HUES48 (cell line): Measurements from ENCODE around the gene DLD.

Experiments used
- H3K27ac ChIP-seq: one replicate; pipeline ENCODE4 v1.7.0; 2013; ENCODE audit warnings: low read depth, low read length, inconsistent platforms
- H3K27me3 ChIP-seq: 2 replicates; pipeline ENCODE4 v1.6.1; 2013; ENCODE audit warnings: mild to moderate bottlenecking, low read length; ENCODE audit not compliant: control insufficient read depth, insufficient read depth
- H3K36me3 ChIP-seq: 2 replicates; pipeline ENCODE4 v1.6.1; 2013; ENCODE audit warnings: low read length; ENCODE audit not compliant: control insufficient read depth, insufficient read depth
- H3K4me1 ChIP-seq: 2 replicates; pipeline ENCODE4 v1.6.1; 2013; ENCODE audit warnings: mild to moderate bottlenecking, low read length; ENCODE audit not compliant: control insufficient read depth, insufficient read depth
- H3K4me3 ChIP-seq: 2 replicates; pipeline ENCODE4 v1.5.1; 2013; ENCODE audit warnings: mild to moderate bottlenecking, low read depth, low read length
- H3K9ac ChIP-seq: 2 replicates; pipeline ENCODE4 v1.6.1; 2013; ENCODE audit warnings: mild to moderate bottlenecking, low read depth, low read length, moderate library complexity
- H3K9me3 ChIP-seq: 2 replicates; pipeline ENCODE4 v1.6.1; 2013; ENCODE audit warnings: low read length; ENCODE audit not compliant: control insufficient read depth, insufficient read depth

Gene DLD

DNA sequence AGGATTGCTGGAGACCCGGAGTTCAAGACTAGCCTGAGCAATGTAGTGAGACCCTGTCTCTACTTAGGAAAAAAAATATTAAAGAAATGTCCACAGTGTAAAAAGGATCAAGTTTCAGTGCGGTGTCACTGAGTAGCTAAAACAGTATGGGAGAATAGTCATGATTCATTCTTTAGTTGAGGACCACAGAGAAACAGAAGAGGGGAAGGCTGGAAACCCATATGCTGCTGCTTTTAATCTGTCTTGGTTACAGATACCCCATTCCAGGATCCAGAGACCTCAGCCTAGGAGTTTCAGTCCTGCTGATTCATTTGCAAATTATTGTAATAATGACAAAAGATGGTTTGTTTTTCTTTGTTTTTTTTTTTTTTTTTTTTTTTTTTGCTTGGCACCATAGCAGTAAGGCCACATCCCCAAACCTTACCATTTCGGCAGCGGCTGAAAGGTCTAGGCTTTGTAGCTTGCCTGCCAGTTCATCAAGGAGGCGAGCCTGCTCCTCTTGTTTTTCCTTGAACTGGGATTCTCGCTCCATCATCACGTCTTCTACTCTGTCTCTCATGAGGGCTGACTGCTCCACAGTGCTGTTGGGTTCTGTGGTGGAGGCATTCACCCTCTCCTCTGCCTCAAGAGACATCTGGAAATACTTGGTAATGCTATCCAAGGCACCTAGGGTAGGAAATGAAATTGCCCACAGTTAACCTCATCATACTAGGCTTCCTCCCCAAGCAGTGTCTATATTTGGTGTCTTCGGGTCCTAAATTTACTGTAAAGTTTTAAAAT, 44.2 kb downstream of the DLD start:
- Histone ChIP-seq H3K36me3 (peaks cover 36% of the 10 kb centered on the region), H3K9ac (no peak overlapping the region), H3K27ac (peak overlapping the region; percentile 98), H3K4me1 (peaks cover 58% of the 10 kb centered on the region), H3K4me3 (no peak overlapping the region), H3K27me3 (no peaks in the 10 kb centered on the region), H3K9me3 (no peaks in the 10 kb centered on the region)

DNA sequence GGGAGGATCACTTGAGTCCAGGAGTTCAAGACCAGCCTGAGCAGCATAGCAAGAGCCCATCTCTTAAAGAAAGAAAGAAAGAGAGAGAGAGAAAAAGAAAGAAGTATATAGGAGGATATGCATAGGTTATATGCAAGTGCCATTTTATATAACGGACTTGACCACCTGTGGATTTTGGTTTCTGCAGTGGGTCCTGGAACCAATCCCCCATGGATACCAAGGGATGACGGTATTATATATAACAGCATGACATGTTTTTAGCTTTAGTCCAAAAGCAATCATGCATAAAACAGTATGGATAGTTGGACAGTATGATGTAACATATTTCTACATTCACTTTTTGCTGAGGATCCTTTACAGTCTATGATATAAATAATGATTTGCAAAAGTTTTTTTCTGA, 45.3 kb downstream of the DLD start:
- Histone ChIP-seq H3K27me3 (no peaks in the 10 kb centered on the region), H3K27ac (no peak overlapping the region), H3K9me3 (no peaks in the 10 kb centered on the region), H3K9ac (no peak overlapping the region), H3K36me3 (peaks cover 35% of the 10 kb centered on the region), H3K4me1 (peaks cover 50% of the 10 kb centered on the region), H3K4me3 (no peak overlapping the region)

DNA sequence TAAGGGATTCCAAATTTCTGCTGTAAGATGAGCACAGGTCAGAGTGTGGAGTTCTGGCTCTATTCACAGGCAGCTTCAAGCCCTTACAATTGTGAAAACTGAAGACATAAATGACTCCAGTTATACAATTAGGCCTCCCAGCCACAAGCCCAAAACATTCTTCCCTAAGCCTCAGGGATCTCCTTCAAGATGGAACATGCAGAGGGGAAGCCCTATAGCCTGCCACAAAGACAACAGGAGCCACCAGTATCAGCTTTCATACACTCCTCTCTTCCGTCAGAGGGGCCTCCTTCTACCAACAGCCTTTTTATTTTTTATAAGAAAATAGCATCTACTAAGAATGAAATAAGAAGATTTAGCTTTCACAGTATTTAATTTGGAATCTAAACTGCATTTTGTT, 46.5 kb downstream of the DLD start:
- no peaks in the 10 kb centered on the region for H3K27me3 ChIP-seq
- no peak overlapping the region for H3K9ac ChIP-seq
- H3K4me3 ChIP-seq, result no peak overlapping the region
- no peaks in the 10 kb centered on the region for H3K9me3 ChIP-seq
- H3K27ac ChIP-seq, result no peak overlapping the region
- H3K4me1 ChIP-seq, result peaks cover 37% of the 10 kb centered on the region
- H3K36me3 ChIP-seq, result peaks cover 33% of the 10 kb centered on the region

DNA sequence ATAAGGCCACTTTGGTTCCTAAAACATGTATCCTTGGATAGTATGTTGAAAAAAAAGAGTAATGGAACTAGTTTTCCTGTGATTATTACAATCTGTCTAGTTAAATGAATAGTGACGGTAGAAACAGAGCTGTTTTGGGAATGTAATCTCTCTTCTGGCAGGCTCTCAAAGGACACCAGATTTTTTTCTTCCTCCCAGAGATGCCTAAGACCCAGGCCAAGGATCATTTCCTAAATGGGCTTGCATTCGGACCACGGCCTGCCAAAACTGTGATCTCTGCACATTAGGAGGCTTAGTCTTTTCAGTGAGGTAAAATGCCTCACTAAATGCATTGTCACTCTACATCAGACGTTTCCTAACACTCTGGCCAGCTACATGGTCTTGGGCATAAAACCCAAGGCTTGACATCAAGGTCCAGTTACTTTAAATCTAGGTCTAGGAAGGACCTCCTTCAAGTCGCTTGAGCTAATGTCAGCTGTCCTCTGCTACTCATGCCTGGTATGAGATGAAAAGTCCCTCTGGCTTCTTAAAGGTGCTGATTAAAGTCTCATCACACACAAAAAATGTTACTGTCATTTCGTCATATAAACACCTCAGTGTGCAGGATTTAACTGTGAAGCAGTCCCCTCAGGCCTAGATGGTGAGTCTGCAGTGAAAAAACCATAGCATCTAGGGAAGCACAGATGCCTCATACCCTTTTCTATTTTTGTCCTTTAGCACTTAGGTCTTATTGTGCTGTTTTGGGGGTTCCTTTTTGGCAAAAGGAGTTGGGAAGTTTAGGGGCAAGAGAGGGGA, 47.7 kb downstream of the DLD start:
- H3K9me3 ChIP-seq, result no peaks in the 10 kb centered on the region
- no peak overlapping the region for H3K9ac ChIP-seq
- H3K36me3 ChIP-seq, result peaks cover 44% of the 10 kb centered on the region
- H3K4me1 ChIP-seq, result peaks cover 28% of the 10 kb centered on the region
- H3K27me3 ChIP-seq, result no peaks in the 10 kb centered on the region
- H3K27ac ChIP-seq, result no peak overlapping the region
- H3K4me3 ChIP-seq, result no peak overlapping the region

DNA sequence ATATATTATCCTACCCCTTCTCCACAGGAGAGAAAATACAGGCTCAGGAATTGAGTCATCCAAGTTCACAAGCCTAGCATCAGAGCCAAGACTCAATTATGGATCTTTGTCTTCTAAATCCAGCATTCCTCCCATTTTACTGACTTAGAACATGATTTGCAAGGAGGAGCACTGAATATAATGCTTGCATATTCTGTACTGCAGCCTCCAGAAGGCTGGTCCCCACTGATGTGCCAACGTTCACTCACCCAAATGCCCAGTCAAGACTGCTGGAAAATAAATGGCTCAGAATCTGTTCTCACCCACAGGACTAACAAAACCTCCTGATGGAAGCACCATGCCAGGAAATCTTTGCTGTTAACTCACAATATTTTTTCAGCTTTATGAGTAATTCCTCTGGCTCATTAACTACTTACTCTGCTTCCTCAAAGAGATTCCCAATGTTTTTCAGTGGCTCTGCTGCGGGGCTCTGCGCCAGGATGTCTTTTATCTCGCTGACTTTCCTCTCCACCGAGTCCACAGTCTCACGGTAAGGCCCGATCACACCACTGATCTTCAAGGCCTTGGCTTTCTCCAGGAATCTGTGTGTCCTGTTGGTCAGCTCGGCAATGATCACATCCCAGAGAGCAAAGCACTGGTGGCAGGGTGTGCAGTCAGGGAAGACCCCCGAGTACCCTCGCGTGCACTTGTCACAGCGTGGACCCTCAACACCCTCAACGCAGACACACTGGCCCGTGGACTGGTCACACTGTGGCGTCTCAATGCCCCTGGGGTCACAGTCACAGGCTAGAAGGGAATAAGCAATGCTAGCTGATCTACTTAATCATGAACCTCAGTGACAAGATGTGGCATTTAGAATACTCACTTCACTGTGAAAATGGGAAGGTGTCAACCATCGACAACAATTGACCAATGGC, 48.8 kb downstream of the DLD start:
- no peak overlapping the region for H3K27ac ChIP-seq
- H3K9ac ChIP-seq, result no peak overlapping the region
- H3K9me3 ChIP-seq, result no peaks in the 10 kb centered on the region
- H3K4me1 ChIP-seq, result peaks cover 18% of the 10 kb centered on the region
- no peak overlapping the region for H3K4me3 ChIP-seq
- no peaks in the 10 kb centered on the region for H3K27me3 ChIP-seq
- H3K36me3 ChIP-seq, result peaks cover 56% of the 10 kb centered on the region

DNA sequence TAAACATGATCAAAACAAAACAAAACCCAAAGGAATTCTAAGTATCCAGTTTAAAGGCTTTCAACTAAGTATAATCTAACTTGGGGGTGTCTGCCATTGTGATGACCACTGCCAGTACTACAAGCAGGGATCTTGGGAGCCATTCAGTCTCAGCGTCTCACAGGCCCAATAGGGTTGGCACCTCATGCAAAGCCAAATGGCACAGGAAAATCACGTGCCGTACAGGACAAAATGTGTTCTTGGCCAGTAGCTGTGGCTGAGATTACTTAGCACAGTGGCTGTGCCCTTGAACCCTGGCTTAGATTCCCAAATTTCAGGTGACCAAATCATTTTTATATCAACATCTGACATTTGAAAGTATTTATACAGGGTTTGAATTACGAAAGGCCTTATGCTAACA, 50.0 kb downstream of the DLD start:
- no peak overlapping the region for H3K27ac ChIP-seq
- H3K36me3 ChIP-seq, result peaks cover 67% of the 10 kb centered on the region
- peaks cover 10% of the 10 kb centered on the region for H3K4me1 ChIP-seq

DNA sequence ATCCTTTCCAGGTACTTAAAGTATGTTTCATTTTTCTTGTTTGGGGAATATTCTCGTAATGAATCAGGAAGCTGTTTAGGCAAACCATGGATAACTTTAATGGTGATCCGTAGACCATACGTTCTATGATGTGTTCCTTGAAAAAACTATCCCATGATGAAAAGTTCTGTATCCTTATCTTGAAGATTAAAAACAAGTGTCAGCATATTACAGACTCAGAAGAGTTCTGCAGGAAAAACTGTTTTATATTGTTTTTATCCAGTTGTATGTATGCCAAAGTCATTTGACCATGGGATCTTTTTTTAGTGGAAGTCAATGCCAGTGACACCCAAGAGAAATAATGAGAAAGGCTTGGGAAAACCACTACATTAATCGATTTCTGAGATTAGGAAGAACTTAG, 52.0 kb downstream of the DLD start:
- no peaks in the 10 kb centered on the region; the same call in 1 of the 2 replicates for H3K4me1 ChIP-seq
- no peaks in the 10 kb centered on the region for H3K27me3 ChIP-seq
- H3K9me3 ChIP-seq, result no peaks in the 10 kb centered on the region
- no peak overlapping the region for H3K9ac ChIP-seq
- H3K27ac ChIP-seq, result no peak overlapping the region
- H3K4me3 ChIP-seq, result no peak overlapping the region
- peaks cover 74% of the 10 kb centered on the region for H3K36me3 ChIP-seq

More for the DNA sequence above, 50.0 kb downstream of the DLD start:
- Histone ChIP-seq H3K9ac (no peak overlapping the region), H3K9me3 (no peaks in the 10 kb centered on the region), H3K4me3 (no peak overlapping the region), H3K27me3 (no peaks in the 10 kb centered on the region)

DNA sequence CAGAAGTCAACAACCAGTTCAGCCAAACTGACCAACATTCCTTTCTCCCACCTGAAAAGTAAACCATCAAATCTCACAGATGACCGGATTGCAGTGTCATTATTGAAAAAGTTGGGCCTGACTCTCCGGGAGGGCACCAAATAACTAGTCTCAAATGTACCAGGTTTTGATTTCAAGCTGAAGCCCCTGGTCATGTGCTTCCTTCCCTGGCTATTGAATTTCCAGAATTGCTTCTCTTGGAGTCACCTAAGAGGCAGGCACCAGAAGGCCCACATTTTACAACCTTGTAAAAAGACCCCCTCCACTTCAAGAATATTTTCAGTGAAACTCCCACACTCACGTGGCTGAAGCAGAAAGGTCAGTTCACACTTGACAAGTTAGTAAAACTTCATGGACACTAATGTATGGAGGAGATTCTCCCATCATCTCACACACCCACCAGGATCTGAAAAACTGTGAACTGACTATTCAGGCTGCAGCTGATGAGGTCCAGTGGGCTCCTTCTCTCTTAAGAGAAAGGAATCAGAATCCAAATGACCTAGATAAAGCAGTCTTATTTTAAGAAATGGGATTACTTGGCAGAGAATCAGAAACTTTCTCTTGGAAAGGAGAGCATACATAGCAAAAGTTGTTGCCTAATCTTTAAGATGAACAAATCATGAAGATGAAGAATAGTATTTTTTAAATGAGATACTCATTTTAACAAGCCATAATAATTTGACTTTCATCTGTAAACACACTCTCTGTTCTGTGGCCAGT, 53.6 kb downstream of the DLD start:
- Histone ChIP-seq H3K9me3 (no peaks in the 10 kb centered on the region), H3K27me3 (no peaks in the 10 kb centered on the region), H3K27ac (no peak overlapping the region), H3K4me1 (no peaks in the 10 kb centered on the region), H3K36me3 (peaks cover 82% of the 10 kb centered on the region), H3K4me3 (no peak overlapping the region), H3K9ac (no peak overlapping the region)

DNA sequence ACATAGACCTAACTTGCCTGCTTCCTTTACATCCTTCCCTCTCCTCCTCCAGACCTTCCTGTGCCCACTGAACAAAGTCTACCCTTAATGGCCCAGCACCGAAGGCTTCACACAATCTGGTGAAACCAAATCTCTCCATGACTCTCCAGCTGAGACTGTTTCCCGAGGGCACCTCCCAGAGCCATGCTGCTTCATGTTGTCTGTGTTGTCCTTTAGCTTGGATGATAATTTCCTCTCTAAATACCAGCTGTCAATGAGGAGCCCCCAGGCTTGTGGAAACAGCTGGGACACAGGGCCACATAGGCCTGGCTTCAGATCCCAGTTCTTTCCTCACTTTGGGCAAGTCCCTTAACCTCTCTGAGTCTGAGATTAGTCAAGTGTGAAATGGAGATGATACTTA, 54.3 kb downstream of the DLD start:
- no peak overlapping the region for H3K4me3 ChIP-seq
- no peaks in the 10 kb centered on the region for H3K9me3 ChIP-seq
- H3K27ac ChIP-seq, result no peak overlapping the region
- H3K36me3 ChIP-seq, result peaks cover 79% of the 10 kb centered on the region
- H3K27me3 ChIP-seq, result no peaks in the 10 kb centered on the region
- no peaks in the 10 kb centered on the region for H3K4me1 ChIP-seq
- no peak overlapping the region for H3K9ac ChIP-seq

DNA sequence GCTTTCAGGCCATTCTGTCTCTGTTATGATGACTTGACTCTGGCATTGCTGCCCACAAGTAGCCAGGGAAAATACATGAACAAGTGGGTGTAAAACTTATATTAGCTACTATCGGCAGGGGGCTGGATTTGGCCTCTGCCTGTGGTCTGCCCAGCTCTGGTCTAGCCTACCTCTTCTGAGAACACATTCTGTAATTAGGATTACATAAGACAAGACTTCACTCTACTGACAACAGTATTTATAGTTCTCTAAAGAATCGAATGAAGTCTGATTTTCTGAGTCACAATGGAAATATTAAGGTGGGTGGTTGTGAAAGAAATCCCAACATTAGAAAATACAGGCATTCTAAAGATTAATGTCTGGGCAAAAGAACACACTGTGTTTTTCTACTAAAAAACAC, 55.5 kb downstream of the DLD start:
- no peaks in the 10 kb centered on the region for H3K27me3 ChIP-seq
- H3K4me1 ChIP-seq, result peaks cover 2% of the 10 kb centered on the region; the same call in 1 of the 2 replicates
- H3K9me3 ChIP-seq, result no peaks in the 10 kb centered on the region
- H3K36me3 ChIP-seq, result peaks cover 80% of the 10 kb centered on the region
- H3K4me3 ChIP-seq, result no peak overlapping the region
- no peak overlapping the region for H3K27ac ChIP-seq
- no peak overlapping the region for H3K9ac ChIP-seq
